NCI-H146 treated with DMSO at 0.1 percent for 48 hours (cell line): ENCODE data around the gene KIAA0232.
A peak's percentile ranks its signal among the peaks of the same experiment; 100 is the strongest.
"Not testable (repeated sequence)": the region's sequence is repeated elsewhere in the genome, so short reads cannot be mapped to it uniquely, and the experiment has no call there.

Experiments used
- DNase-seq: peaks from one replicate; lab custom pipeline; 2025; ENCODE audit not compliant: unreplicated experiment; lab: John Stamatoyannopoulos, UW

Gene KIAA0232

DNA sequence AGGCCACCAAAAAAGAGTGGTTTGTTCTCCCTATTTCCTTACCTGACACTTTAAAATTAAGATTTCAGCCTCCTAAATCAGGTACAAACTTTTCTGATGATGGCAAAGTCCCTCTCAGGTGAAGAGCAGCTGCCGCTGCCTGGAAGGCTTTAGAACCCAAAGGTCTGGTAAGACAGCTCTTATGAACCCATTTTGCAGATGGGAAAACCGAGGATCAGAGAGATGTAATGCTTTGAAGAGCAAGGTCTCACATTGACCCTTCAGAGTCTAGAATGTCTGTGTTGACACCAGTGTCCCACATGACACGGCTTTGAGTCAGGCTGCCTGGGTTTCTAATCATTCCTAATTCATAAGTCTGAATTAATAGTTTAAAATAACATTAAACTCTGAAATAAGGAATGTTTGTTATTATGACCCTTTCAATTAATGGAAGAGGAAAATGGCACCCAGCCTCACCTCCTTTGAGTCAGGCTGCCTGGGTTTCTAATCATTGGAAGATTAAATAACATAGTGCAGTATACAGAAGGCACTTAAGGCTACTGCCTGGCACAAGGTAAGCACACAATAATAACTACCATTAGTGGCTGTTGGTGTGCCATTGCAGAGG lies 27.9 kb upstream of the KIAA0232 start:
- DNase-seq, result no peak

DNA sequence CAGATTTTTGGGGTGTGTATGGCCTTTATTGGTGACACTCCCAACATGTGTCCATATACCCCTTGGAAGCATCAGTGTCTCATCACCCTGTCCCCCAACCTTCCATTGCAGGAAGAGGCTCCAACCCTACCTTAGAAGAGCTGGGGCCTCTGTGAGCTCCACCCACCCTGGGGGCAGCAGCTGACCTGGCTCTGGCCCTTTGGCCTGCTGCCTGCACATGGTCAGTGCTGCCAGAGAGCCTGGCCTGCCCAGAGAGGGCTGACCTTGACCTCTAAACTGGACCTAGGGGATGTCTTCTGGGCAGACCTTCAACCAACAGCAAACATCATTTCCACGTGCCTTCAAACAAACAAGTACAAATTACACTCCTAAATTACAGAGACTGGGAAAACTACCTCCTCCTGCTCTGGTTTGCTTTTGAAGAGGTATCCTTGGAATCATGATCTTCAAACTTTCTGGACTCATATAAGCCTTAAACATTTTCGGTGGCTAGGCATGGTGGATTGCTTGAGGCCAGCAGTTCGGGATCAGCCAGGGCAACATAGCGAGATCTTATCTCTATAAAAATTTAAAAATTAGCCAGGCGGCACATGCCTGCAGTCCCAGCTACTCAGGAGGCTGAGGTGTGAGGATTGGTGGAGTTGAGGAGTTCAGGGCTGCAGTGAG lies 27.3 kb upstream of the KIAA0232 start:
- DNase-seq, result no peak

DNA sequence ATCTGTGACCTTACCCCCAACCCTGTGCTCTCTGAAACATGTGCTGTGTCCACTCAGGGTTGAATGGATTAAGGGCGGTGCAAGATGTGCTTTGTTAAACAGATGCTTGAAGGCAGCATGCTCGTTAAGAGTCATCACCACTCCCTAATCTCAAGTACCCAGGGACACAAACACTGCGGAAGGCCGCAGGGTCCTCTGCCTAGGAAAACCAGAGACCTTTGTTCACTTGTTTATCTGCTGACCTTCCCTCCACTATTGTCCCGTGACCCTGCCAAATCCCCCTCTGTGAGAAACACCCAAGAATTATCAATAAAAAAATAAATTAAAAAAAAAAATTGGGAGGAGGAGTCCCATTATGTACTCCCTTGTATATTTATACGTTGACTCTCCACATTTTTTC lies 26.2 kb upstream of the KIAA0232 start:
- not testable (repeated sequence) for DNase-seq

DNA sequence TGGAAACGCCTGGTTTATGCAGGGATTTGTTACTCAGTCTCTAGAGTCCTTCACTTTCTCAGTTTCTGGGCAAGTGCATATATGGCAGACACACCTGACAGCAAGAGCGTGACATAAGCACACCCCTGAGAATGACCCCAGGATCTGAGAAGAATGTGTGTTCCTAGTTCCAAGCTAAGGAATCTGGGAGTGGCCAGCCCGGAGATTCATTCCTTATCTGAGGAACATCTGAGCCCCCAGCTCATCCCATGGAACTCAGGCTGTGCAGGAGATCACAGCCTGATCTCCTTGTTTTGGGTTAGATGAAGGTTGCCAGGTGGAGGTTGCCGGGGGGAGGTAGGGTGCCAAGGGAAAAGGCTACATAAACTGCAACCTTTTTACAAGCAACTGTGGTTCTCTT lies 23.8 kb upstream of the KIAA0232 start:
- no peak for DNase-seq

- DNase-seq, result no peak
These were observed 21.7 kb upstream of the KIAA0232 start for GRCh38 chr4:6760865-6761264.

- DNase-seq, result no peak
These were observed 20.6 kb upstream of the KIAA0232 start for GRCh38 chr4:6761649-6762615.

- peak; percentile 20 for DNase-seq
These were observed 19.1 kb upstream of the KIAA0232 start for GRCh38 chr4:6763330-6763851.

GRCh38 chr4:6764976-6765620 lies 17.4 kb upstream of the KIAA0232 start:
- DNase-seq, result no peak

GRCh38 chr4:6765703-6766102 lies 16.8 kb upstream of the KIAA0232 start:
- DNase-seq, result no peak

DNA sequence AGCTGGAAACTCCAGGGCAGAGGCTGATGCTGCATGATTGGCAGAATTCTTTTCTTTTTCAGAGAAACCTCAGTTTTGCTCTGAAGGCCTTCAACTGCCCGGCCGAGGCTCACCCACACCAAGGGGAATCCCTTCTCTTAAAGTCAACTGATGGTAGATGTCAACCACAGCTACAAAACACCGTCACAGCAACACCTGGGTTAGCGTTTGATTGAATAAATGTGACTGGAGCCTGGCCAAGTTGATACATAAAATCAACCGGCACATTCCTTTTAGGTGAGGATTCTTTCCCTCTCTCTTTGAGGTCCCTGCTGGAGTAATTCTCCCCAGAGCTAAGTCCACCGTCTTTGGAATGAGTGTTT lies 15.2 kb upstream of the KIAA0232 start:
- DNase-seq, result no peak

- DNase-seq, result no peak
These were observed 14.6 kb upstream of the KIAA0232 start for GRCh38 chr4:6767748-6768538.

- no peak for DNase-seq
These were observed 14.0 kb upstream of the KIAA0232 start for GRCh38 chr4:6768539-6768905.

DNA sequence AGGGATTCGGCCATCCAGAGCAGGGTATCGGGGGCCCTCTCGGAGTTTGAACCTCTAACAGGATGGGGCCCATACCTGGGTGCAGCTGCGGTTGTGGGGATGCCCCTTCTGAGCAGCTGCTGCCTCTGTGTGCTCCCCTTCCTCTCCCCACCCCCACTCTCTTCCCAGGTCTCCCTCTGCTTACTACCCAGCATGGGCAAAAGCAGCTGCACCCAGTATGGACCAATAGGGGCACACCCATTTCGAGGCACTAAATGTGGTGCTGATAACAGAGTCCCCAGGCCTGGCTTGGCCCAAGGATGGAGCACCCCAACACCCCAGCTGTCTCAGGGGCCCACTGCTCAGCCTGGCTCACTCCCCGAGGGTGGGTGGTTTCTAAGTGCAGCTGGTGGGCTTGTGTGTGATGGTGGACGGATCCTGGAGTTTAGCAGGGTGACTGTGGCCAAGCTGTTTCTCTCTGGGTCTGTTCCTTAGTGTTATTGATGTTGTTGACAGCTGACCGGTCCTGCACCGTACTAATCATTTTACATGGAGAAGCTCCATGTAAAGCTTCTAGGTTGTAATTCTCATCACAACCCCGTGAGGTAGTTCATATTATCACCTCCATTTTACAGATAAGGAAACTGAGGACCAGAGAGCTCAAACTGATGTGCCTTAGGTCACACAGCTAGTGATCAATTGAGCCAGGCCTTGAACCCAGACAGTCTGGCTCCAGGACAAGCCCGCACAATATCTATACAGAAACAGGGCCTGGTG lies 13.1 kb upstream of the KIAA0232 start:
- DNase-seq, result no peak

DNA sequence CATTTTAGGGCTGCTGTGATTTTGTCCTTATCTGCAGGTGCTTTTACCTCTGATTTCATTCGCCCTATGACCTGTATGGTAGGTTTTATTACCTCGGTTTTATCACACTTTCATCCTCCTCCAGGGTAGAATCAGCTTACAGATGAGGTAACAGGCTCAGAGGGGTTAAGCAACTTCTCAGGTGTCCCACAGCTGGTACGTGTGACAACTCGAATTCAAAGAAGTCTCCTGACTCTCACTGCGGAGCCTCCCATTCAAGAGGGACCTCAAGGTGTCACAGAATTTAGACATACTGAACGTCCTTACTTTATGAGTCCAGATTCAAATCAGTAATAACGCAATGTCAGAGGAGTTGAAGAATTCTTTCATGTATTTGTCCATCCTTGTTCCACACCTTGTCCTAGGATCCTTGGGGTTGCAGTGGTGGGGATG lies 12.5 kb upstream of the KIAA0232 start:
- no peak for DNase-seq

- no peak for DNase-seq
These were observed 11.8 kb upstream of the KIAA0232 start for GRCh38 chr4:6770581-6771228.

DNA sequence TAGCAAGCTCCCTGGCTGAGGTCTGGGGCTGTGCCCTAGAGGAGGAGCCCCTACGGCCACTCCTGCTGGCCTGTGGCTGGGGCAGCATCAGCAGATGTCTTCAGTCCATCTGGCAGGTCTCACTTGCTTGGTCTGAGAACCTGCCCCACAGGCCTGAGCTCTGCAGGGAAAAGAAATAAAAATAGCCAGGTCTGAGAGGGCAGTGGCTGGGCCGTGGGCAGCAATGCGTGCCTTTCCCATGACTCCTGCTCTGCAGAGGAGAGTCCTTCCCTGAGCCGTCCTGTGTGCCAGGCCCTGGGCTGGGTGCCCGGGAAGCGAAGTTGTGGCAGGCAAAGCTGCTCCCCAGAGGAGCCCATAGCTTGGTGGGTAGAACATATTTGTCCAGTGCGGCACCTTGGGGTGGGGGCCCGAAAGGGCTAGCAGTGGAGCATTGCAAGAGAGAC lies 11.3 kb upstream of the KIAA0232 start:
- no peak for DNase-seq

DNA sequence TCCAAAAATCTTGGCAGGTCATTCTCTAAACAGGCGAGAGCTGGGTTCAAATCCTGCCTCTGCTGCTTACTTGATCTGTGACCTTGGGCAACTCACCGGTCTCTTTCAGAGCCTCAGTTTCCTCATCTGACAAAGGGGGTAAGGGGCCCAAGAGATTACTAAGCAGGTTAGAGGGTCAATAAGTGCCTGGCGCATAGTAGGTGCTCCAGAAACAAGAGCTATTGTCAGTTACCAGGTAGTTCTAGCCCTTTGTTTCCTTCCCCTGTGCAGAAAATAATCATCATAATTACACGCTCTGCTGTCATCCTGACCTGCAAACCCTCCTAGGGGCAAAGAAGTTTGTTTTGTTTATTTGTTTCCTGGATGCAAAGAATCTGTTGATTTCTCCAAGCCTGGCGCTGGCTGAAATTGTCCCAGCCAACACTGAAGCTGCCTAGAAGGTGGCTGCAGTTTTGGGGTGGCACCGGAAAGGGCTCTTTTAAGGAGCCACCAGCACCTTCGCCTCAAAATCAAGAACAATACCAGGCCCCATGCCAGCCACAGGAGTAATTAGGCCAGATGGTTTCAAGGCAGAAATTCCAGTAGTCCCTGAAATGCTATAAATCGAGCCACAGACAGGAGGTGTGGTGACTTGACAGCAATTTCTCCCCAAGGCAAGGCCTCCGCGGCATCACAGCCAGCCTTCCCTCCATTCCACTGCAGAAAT lies 10.2 kb upstream of the KIAA0232 start:
- DNase-seq, result peak; percentile 10

DNA sequence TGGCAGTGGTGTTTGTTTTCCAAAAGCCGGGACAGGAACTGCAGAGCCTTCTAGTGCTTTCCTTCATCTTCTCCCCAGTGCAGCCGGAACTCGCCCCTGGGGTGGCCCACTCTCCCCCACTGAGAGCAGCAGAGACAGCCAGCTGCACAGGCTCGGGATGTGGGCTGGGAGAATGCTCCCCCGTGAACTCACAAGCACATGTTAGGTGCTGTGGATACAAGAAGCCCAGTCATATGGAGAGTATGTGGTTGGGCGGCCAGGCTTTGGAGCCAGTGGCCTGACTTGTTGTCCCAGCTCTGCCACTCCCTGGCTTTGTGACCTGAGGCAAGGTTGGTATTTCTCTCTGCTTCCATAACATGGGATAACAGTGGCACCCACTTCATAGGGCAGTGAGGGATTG lies 9.4 kb upstream of the KIAA0232 start:
- DNase-seq, result no peak
